Middle frontal gyrus (tissue), 1 donor: ENCODE results near the gene EFHD2.
A peak's percentile ranks its signal among the peaks of the same experiment; 100 is the strongest.
"Not testable (repeated sequence)": the region's sequence is repeated elsewhere in the genome, so short reads cannot be mapped to it uniquely, and the experiment has no call there.

Source experiments
- DNase-seq: peaks from one replicate; pipeline ENCODE4 v3.0.0-alpha.2; 2015; ENCODE audit warnings: low spot score; ENCODE audit errors: extremely low spot score

Gene EFHD2, protein sequence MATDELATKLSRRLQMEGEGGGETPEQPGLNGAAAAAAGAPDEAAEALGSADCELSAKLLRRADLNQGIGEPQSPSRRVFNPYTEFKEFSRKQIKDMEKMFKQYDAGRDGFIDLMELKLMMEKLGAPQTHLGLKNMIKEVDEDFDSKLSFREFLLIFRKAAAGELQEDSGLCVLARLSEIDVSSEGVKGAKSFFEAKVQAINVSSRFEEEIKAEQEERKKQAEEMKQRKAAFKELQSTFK

DNA sequence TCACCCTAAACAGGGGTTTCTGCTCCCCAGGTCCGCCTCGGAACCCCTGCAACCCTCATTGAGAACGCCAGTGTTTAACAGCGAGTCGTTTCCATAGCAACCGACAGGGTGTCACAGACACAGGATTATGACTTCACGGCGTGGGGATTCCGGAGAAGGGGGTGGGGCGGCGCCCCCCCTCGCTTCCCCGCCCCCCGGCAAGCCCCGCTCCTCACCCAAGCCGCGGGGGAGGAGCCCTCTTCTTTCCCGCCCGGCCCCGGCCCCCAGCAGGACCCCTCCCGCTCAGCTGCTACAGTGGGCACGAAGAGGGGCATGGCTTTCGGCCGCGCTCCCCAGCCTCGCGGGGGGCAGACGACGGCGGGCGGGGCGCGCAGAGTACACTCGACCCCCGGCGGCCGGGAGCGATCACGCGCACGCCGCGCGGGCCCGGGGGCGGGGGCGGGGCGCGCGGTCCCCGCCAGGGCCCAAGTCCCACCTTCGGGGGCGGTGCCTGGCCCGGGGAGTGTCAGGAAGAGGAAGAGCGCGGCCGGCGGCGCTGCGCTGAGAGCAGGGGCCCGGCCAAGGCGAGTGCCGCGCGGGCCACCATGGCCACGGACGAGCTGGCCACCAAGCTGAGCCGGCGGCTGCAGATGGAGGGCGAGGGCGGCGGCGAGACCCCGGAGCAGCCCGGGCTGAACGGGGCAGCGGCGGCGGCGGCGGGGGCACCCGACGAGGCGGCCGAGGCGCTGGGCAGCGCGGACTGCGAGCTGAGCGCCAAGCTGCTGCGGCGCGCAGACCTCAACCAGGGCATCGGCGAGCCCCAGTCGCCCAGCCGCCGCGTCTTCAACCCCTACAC lies at the start of gene EFHD2:
TSS of gene EFHD2 (plus strand) at position 501 of the 835 bp plus-strand sequence. CDS start at position 585, 84 bp downstream.
- DNase-seq: peak; percentile 53

DNA sequence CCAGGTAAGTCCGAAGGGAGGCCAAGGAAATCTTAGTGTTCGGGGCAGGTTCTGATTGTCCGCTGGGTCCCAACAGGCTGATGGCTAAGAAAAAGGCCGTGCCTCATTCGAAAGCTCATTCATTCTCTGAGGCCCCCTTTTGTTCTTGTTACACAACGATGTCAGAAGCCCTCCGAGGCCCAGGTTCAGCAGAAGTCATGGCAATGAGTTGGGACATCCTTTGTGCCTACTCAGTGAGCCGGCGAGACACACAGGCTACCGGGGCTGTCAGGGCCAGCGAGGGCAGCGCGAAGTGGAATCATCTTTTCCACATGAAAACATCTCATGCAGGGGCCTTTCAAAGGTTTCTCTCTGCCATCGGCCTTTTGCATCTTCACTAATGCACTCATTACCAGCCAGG lies 49.0 kb upstream of the EFHD2 start:
- DNase-seq: no peak

DNA sequence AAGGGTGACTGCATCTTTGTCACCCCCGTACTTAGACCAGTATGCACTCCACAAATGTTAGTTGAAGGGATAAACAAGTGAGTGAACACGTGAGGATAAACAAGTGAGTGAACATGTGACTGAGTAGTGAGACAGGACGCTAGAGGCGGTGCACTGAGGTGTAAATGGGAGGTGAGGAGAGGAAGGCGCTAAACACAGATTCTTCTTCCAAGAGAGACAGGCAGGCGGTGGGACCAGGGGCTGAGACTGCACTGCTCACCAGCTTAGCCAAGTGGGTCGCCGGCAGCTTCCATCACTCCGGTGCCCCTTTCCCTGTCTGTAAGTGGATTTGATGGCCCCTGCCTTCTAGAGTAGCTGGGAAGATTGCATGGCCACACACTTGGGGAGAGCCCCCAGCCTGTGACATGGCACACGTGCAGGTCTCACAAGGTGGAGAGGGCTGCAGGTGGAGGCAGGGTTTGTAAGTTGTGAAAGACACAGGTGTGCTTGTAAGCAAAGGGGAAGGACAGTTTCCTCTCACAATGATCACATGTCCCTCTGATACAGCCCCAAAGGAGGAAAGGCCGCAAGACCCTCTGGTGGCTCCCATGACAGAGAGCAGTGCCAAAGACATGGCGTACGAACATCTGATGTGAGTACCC lies 47.5 kb upstream of the EFHD2 start:
- no peak for DNase-seq

DNA sequence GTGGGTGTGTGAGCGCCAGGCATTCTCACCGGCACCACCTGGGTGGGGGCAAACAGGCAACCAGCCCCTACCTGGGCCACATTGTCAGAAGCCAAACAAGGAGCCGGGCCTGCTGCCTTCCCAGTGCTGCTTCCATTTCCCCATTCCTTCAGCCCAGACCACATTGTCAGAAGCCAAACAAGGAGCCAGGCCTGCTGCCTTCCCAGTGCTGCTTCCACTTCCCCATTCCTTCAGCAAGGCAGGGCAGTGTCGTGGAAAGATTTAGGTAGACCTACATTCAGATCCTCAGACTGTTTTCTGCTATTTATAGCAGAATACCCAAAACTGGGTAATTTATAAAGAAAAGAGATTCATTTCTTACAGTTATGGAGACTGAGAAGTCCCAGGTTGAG lies 47.0 kb upstream of the EFHD2 start:
- no peak for DNase-seq

DNA sequence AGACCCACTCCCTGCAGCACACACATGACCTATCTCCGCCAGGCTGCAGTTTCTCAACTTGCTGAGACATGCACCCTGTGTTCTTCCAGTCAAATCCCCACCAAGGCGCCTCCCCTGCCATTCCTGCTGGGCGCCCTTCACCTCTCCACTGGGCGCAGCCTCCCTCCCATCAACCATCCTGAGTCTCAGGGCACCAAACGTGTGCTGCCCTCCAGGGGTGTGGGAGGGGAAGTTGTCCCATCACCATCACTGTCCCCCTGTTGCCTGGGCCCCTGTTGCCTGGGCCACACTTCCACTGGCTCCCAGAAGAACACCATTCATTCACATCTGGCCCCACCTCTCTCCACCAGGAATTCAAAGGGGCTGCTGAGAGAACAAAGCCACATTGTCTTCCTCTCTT lies 44.9 kb upstream of the EFHD2 start:
- no peak for DNase-seq

DNA sequence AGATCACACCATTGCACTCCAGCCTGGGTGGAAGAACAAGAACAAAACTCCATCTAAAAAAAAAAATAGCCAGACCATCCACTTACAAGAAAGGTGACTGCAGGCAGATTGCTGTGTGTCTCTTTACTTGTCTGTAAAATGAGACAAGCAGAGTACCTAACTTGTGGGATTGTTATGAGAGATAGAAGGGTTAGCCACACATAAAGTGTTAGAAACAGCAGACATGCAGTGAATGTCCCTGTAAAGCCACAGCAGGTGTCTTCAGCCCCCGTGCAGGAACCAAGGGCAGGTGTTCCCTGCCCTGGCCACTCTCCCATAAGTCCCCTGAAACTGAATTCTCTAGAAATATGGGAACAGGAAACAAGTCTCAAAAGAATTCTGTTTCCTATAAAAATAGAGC lies 40.8 kb upstream of the EFHD2 start:
- DNase-seq: no peak

DNA sequence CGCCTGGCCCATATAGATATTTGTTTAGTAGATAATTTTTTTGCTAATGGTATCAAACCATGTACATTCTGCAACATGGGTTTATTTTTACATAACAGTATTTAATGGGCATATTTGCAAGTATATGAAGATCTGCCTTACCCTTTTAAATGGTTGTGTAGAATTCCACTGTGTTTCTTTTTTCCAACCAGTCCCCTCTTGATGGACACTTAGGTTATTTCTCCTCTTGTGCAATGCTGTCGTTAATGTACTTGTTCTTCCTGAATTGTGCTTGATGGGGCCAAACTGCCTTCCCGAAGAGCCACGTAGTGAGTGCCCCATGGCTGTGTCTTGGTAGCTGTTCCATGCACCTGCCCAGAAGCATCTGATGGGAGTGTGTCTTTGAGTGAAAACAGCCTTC lies 39.4 kb upstream of the EFHD2 start:
- DNase-seq: no peak

DNA sequence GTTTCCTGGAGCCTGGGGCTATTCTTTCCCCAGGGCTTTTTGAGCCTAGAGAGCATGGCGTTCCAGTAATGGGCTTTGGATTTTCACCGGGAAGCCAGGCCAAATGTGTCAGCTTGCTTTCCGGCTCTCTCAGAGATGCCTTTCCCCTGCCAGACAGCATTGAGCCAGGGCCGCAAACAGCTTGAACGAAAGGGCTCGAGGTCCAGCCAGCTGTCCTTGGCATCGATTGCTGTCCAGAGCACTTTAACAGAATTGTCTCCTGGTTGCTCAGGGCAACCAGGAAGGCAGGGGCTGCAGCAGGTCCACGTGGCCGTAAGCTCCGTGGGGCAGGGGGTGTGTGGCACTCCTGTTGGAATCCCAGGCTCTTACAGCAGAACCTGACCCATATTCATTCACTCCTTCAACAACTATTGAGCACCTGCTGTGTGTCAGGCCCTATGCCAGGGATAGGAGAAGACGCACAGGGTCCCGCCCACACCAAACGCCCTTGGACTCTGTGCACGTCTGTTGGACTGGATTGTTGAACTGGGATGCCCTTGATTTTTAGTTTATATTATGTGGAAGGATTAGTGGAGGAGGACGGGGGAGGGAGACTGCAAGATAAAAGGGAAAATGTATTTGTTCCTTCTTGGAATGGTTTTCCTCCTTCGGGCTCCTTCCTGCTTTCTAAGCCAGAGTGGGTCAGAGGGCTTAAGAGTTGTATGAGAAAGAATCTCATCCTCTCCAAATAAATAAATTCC lies 38.7 kb upstream of the EFHD2 start:
- no peak for DNase-seq

DNA sequence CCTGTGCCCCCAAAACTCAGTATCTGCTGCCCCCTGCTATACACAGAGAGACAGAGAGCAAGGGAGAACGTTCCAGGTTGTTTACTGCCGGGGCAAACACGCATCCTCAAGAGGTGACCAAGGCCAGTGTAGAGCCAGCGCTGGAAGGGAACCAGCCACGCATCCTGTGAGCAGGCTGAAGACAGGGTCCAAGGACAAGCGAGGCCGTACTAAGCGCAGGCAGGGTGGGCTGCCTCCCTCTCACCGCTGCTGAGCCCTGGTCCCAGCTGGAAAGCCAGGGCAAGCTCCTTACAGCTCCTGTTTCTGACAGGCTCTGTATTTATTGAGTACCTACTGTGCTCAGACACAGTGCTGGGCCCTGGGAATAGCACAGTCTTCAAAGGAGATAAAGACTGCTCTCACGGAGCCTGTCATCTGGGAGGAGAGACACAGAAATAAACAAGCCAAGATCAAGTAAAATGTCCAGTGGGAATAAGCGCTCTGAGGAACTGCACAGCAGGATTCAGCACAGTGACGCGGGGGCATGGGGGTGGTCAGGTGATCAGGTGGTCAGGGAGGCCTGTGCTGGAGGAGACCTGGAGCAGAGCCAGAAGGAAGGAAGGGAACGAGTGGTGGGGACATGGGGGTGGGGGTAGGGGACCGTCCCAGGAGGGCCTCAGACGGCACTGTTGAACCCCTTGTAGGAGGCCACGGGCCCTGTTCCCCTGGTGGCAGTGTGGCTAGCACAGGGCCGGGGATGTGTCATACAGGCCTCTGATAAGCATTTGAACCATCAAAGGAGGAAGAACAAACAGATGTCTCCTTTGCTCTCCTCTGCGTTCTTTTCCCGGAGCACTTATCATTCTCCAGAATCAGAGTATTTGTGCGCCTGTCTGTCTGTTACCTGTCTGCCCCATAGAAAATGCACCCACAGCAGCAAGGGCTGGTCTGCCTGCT lies 37.8 kb upstream of the EFHD2 start:
- no peak for DNase-seq

DNA sequence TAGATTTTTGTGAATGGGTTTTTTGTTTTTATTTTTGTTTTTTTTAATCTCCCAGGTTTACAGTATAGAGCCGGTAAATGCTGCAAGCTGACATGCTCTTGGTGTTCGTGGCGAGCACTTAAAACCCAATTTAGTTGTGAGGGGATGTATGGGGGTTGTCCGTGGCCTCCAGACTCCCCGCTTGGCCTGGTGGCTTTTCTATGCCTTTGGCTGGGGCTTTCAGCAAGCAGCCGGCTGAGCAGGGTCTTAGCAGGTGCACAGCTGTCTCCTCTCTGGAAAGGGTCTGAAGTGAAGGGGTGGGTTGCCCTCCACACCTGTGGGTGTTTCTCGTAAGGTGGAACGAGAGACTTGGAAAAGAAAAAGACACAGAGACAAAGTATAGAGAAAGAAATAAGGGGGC lies 31.0 kb upstream of the EFHD2 start:
- no peak for DNase-seq

DNA sequence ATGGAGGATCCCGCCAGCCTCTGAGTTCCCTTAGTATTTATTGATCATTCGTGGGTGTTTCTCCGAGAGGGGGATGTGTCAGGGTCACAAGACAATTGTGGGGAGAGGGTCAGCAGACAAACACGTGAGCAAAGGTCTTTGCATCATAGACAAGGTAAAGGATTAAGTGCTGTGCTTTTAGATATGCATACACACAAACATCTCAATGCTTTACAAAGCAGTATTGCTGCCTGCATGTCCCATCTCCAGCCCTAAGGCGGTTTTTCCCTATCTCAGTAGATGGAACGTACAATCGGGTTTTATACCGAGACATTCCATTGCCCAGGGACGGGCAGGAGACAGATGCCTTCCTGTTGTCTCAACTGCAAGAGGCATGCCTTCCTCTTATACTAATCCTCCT lies 30.5 kb upstream of the EFHD2 start:
- DNase-seq: not testable (repeated sequence)

DNA sequence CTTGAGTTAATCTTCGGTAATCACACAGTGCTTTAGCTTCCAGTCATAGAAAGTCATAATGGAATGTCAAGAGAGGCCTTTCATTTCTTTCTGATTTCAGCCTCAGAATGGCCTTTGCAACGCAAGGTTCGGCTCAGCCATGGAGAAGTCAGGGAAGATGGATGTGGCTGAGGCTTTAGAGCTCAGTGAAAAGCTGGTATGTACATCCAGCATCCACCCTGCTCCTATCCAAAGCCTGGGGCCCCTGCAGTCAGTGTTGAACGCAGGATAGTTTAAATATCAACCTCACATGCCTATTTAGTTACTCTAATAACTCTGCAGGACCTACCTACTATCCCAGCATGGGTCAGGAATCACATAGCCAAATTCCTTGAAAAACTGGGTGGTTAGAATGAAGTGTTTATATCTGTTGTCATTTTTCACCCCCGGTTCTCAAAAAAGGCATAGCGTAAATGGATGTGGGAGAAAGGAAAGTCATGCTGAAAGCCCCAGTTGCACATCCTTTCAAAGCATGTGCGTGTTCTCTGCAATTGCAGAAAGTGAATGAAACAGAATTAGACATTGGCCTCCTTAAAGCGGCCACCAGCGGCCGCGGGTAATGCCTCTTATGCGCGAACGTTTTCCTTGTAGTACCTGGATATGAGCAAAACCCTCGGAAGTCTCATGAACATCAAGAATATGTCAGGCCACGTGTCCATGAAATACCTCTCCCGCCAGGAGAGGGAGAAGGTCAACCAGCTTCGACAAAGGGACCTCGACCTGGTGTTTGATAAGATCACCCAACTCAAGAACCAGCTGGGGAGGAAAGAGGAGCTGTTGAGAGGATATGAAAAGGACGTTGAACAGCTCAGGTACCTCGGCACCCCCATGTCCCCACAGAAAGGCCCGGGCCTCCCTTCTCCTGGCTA lies 28.8 kb upstream of the EFHD2 start:
- no peak for DNase-seq

DNA sequence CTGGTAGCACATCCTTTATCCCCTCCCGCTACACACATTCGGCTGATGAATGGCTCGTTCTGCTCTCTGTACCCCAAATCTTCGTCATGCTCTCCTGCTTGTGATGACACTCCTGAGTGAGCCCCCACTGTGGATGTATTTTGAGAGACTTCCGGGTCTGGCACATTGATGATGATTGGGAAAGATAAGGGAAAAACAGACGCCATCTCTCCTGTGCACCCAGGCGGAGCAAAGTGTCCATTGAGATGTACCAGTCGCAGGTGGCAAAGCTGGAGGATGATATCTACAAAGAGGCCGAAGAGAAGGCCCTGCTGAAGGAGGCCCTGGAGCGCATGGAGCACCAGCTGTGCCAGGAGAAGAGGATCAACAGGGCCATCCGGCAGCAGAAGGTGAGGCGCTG lies 27.9 kb upstream of the EFHD2 start:
- no peak for DNase-seq

DNA sequence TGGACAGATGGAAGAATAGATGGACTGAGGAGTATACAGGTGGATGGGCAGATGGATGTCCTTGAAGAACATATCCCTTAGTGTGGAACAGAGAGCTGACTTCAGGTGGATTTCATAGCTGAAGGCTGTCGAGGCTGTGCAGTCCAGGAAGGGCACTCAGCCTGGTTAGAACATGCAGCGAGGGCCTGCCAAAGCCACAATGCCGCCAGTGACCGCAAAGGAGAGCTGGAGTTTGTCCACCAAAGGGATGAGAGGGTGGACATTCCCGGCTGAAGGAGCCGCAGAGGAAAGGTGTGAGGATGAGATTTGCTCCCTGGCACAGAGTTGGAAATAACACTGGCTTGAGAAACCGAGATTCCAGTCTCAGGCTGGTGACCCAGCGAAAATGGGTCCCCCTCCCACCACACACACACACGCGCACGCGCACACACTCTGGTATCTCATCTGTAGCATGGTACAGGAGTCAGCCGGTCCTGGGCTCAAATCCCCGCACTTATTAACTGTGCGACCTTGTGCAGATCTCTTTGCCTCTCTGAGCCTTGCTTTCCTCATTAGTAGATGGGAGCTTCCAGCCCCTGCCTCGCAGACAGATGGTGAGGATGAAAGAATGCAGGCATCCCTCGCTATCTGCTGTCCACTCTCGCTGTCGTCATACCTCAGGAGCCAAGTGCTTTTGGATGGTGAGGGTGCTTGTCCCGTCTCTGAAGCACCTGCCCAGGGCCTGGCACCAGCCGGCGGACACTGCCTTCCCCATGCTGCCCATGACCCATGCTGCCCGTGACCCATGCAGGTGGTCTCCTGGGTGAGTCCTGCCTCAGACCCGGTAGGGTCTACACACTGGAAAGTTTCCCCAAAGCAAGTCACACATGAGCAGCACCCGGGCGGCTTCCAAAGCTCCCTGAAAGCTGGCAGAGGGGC lies 26.8 kb upstream of the EFHD2 start:
- no peak for DNase-seq

DNA sequence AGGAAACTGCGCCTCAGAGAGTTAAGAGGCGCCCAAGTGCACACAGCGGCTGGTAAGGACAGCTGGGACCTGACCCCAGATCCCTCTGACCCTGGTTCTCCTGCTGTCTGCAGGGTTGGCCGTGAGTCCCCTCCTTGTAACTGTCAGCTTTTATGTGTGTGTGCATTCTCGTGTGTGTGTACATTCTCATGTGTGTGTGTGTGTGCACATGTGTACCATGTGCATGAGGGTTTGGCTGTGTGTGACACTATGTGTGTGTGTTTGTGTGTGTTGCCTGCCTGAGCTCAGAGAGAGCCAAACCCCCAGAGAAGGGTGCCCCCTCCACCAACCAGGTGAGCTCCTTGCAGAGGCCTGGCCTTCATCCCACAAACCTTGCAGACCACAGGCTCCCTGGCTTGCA lies 25.9 kb upstream of the EFHD2 start:
- no peak for DNase-seq

DNA sequence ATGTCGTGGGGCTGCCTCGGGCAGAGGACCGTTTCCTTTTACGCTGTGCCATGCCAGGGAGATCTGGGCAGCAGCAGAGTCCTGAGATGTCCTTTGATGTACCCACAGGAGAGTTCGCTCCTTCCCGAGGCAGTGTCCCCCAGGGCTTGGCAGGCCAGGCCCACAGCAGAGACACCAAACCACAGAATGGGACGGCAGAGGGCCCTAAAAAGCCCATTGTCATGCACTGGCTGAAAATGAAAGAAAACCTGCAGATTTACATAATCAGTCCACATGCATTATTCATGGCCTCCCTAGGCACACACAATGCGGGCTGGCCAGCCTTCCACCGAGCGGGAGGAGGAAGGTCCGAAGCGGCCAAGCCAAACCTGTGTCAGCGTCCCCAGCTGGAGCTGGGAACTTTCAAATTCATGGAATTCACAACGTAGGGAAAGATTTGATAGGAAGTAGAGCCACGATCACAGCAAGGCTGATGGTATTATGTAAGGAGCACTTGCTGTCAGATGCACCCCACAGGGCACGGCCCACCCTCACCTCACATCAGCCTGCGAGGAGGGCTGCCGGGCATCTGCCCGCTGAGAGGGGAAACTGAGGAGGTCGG lies 25.3 kb upstream of the EFHD2 start:
- DNase-seq: peak; percentile 74

DNA sequence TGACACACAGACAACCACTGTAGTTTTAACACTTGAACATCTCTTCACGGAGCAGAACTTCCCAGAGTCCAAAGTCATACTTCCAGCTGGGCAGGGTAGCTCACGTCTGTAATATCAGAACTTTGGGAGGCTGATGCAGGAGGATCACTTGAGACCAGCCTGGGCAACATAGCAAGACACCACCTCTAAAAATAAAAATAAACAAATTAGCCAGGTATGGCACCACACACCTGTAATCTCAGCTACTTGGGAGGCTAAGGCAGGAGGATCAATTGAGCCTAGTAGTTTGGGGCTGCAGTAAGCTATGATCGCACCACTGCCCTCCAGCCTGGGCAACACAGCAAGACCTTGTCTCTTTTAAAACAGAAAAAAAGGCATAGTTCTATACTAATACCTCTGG lies 24.3 kb upstream of the EFHD2 start:
- DNase-seq: no peak

DNA sequence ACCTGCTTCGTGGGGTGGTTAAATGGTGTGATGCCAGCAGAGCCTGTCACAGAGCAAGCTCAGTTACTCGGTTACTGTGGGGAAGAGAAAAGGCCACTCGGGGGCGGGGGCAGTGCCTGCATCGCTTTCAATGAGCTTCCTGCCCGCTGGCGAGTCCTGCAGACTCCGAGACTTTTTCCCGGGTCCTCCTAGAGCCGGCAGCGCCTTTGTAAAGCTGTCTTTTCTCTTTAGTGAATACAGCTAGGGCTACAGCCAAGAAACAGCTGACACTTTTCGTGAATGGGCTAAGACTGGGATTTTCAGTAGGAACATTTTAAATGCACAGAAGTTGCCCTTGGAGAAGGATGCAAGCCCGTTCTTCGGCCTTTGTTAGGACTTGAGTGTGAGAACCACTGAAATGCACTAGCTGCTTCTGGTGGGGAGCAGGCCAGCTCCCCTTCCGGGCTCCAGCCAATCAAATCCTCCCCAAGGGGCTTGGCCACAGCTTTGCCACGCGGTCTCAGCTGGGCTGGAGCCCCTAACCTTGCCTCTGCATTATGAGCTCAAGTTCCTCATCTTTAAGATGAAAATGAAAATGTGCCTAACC lies 23.4 kb upstream of the EFHD2 start:
- no peak for DNase-seq
